SKM-1 (cell line): Measurements from ENCODE around the gene D2HGDH.
"Not testable (repeated sequence)": the region's sequence is repeated elsewhere in the genome, so short reads cannot be mapped to it uniquely, and the experiment has no call there.

ENCODE experiments used
- DNase-seq: peaks from one replicate; lab custom pipeline; 2025; ENCODE audit not compliant: unreplicated experiment; lab: John Stamatoyannopoulos, UW

D2HGDH gene

DNA sequence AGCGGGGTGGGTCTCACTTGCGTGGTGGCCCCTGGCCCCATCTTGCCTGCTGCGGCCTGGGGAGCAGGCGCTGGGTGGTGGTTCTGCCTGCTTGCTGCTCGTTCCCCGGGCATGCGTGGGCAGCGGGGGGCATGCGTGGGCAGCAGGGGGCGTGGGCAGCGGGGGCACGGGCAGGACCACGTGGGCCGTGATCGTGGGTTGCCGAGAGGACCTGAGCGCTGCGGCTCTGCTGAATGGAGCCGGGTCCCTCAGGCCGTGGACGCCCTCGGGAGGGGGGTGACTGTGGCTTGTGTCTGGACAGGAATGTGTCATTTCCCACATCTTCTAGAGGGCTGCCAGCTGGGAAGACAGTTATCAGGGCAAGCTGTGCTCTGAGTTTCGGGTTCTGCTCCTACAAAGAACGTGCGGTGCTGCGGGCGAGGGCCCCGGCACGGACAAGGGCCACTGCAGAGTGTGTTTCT, 33.9 kb downstream of the D2HGDH start:
- no peak for DNase-seq

DNA sequence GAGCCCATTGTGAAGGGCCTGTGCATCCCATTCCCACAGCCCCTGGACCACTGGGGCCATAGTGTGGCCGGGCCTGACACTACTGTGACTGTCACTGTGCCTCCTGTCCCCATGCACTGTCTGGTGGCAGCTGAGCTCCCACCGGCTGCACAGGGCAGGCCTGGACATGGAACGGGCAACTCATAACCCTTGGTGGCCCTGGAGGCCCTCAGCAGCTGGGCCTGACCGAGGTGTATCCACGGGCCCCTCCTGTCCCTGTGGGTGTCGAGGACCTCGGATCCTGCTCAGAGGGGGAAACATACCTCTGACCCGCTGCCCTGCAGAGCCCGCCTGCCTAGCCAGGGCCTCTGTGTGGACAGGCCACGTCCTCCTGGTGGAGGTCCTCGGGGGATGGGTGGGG, 34.4 kb downstream of the D2HGDH start:
- no peak for DNase-seq

DNA sequence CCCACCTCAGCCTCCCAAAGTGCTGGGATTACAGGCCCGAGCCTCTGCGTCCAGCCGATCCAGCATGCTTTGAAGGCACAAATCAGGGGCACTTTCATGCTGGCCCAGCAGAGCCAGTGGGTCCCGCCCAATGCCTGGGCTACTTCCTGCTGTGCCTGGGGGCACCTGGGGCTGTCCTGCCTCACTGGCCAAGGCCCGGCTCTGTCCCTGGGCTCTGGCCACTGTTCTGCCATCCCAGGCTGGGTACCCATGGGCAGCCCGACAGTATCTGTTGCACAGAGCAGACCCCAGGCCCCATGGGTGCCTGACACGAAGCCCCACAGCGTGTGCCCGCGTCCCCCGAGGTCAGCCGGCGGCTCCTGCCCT, 35.4 kb downstream of the D2HGDH start:
- no peak for DNase-seq

DNA sequence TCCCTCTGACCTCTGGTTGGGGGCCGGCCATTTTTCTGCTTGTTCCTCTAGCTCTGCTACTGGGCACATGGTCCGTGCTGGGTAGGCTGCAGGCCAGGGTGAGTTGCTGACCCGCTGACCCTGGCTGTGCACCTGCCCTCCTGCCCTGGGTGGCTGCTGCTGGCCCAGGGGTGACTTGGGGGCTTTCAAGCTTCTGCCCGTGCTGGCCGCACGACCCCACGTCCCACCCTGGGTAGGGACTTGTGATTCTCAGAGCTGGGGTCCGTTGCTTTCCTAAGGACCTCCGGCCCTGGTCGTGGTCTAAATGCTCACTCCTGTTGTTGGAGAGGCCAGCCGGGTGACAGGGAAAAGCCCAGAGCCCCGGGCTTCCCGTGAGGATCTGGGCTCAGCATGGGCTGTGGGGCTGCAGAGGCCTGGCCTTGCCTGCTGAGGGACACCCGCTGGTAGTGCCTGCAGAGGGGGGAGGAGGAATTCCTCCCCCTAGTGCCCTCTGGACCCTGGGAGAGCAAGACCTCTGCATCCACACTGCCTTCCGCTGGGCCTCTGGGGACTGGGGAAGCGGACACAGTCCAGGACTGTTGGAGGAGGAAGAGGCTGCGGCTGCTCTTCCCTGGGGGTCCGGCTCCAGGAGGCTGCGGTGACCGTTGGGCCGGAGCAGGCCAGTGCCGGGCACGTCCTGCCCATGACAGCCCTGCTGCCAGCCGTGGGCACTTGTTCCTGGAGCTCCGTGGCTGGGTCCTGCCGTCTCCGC, 35.9 kb downstream of the D2HGDH start:
- DNase-seq: no peak

DNA sequence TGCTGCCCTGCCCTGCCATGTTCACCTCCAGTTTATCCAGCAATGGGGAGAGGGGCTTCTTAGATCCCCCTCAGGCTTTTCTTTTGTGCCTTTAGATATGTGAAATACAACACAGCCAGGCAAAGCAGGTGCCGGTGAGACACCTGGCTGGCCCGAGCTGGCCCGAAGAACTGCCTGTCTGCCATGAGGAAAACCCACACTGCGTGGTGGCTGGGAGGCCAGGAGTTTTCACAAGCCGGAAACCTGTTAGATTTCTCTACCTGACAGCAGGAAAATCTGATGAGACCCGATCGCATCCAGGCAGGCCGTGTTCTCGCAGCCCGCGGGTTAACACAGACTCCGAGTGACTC, 36.5 kb downstream of the D2HGDH start:
- no peak for DNase-seq

DNA sequence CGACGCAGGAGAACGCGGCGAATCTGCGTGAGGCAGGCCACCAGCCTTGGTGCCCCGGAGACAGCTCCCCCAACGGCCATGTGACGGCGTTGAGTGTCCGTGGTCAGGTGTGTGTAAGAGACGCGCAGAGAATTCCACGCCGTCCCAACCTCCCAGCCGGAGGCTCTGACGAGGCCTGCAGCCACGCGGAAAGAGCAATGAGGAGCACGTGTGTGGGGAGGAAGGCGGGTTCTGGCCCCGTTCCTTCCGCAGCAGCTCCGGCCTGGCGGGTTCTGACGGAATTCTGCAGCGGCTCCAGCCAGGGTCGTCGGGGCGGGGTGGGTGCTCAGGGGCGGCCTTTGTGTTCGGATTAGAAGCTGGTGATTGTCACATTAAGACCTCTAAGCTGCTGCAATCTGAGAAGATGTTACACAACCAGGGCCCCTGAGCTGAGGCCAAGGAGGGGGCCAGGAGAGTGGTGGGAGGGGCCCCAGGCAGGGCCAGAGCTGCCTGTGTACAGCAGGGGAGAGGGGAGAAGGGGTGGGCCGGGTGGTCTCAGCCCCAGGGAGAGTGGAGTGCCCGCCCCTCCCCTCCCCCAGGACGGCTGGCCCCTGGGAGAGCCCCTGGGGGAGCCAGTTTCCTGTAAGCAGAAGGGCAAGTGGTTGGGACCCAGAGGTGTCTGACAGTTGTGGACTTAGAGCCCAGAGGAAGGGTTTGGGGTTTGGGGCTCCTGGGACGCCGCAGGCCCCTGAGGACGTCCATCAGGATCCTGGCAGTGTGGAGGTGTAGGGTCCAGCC, 37.0 kb downstream of the D2HGDH start:
- DNase-seq: no peak

DNA sequence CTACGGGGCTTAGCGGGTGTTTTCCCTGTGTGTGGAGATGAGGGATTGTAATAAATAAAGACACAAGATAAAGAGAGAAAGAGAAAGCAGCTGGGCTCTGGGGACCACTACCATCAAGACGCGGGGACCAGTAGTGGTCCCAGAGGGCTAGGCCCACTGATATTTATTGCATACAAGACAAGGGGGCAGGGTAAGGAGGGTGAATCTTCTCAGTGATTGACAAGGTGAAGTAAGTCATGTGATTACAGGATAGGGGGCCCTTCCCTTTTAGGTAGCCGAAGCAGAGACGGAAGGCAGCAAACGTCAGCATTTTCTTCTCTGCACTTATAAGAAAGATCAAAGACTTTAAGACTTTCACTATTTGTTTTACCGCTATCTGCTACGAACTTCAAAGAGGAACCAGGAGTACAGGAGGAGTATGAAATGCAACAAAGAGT, 37.7 kb downstream of the D2HGDH start:
- no peak for DNase-seq

DNA sequence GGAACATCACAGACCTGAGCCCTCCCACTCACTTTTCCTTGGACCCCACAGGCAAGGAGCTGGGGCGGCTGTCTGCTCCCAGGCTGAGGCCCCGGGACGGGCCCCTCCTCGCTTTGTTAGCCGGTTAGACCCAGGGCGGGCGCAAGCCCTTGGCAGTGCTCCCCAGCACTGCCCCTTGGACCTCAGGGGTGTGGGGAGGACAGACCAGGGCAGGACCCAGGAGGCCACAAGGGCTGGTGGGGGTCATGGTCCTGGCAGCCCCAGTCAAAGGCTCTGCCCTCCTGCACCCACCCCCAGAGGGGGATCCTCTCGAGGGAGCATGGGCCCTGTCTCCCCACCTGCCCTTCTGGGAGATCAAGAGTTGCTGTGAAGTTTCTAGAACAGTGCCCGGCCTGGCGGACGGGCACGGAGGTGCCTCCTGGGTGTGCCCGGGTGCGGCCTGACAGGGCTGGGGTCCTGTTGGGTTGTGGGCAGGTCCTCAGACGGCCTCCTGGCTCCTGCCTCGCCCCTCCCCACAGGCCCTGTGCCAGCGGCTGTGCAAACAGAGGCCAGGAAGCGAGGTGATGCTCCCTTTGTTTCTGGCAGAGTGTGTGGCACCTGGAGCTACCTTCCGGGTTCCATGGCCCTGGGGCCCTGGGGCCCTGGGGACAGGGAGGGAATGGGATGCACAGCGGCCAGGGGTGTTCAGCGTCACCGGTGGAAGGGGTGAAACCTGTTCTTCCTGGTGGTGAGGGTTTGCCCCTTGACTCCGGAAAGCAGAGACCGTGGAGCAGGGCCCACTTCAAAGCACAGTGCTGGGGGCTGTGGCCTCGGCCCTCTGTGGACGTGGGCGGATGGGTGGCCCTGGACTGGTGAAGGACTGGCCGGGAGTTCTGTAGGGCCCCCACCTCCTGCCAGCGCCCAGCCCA, 39.3 kb downstream of the D2HGDH start:
- DNase-seq: no peak

DNA sequence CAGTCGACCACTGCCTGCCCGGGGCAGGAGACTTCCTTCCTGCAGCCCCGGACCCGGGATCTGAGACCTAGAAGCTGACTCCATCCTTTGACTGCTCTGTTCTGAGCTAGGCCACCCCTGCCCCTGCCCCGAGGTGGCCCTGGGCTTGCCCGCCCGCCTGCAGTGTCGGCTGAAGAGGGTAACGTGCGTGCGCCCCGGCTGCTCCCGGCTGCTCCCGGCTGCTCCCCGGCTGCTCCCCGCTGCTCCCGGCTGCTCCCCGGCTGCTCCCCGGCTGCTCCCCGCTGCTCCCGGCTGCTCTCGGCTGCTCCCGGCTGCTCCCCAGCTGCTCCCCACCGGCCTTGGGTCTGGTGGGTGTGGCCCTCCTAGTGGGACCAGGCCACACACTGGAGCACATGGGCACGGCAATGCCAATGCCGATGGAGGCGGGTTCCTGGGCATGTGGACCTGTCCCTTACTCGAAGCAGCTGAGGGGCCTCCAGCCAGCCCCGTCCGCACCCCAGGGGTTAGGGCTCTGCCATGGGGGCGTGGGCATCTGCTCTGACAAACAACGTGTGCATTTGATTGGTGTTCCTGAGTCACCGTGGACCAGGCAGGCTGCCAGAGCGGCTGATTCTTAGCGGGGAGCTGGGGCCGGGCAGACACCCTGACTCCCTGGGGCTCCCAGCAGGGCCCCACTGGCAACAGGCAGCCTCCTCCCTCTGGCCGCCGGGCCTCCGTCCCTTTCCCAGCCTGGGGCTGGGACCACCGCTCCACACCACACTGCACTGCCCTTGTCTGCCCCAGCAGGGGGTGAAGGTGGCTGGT, 40.2 kb downstream of the D2HGDH start:
- DNase-seq: no peak

DNA sequence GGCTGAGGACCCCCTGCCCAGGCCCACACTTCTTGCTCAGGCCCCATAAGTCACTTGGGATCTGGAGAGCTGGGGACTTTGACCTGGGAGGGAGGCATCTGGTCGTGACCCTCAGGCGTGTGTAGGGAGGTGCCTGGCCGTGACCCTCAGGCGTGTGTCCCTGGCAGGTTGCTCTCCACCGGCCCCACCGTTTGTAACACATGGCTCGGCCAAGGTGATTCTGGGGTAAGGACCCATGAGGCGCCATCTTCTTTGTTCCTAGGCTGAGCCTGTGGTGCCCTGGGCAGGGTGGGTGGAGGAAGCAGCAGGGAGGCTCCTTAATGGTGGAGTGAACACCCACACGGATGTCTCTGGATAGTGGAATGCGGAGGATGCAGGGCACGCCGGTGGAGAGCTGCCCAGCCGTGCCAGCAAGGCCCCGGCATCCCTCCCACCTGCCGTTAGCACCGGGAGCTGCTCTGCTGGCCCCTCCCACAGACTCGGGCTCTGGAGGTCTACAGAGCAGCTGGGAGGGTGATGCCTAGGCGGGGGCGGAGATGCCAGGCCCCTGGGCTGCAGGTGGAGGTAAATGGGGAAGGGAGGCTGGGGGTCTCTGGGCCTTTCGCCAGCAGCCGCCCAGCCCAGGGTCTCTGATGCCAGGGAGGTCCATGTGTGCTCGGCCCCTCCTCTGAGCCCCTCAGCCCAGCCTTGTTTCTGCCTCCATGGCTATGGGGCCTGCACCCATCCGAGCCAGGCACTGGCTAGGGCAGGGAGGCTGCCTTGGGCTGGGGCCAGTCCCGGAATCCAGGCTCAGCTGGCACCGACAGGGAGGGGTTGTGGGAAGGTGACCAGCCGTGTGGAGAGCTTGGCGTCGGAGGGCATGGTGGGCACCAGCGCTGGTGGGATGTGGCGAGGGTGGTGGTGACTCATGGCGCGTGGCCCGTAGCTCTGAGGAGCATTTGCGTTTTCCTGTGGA, 41.1 kb downstream of the D2HGDH start:
- no peak for DNase-seq

DNA sequence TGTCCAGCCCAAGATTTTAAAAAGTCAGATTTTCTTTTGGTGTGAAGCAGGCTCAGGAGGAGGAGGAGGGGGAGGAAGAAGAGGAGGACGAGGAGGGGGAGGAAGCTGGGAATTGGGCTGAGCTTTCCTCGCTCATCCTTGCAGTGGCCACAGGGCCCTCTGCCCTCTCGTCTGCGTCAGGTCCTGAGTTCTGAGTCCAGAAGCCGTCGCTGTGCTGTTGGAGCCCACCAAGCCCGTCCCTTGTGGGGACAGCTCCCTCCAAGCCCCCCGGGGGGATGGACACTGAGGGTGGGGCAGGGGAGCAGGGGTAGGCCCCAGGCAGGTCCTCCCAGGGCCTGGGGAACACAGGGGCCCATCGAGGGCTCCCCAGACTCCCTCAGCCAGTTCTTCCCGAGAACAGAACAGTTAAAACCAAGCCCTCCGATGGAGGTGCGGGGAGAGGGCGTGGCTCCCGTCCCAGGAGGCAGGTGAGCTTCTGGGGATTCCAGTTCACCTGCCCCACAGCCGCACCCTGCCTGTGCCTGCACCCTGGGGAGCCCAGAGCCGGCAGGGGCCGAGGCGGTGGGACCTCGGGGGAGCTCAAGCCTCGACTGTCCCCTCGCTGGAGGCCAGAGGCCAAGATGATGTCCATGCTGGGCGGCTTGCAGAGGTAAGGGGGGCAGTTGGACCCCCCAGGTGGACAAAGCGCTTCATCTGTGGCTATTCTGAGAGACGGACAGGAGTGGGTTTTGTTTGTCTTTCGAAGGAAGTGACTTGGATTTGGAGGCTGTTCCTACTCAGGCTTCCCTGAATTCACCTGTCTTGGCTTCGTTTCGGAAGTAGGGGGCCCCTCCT, 42.1 kb downstream of the D2HGDH start, which contains the start of gene GAL3ST2:
GAL3ST2 (plus strand) TSS at position 487 of the 834 bp plus-strand sequence; CDS start at position 621, 134 bp downstream.
- DNase-seq: no peak

DNA sequence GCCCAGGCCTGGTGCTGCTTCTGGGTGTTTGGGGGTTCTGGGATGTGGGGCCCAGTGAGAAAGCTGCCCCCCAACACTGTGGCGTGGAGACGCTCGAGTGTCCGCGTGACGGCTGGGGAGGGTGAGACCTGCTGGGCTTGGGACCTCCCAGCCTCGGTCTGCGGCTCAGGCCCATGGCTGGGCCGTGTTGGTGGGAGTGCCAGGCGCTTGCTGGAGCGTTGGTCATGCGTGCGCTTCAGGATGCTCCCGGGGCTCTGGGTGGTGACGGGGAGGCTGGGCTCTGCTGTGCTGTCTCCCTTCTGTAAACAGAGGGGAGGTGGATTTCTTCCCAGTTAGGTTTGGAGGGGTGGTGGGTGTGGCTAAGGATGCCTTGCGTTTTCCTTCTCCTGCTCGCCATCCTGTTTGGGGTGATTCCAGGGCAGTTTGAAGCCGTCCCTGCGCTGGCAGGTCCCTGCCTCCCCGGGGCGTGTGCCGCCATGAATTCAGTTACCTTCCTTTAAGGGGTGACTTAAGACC, 42.8 kb downstream of the D2HGDH start:
- no peak for DNase-seq

DNA sequence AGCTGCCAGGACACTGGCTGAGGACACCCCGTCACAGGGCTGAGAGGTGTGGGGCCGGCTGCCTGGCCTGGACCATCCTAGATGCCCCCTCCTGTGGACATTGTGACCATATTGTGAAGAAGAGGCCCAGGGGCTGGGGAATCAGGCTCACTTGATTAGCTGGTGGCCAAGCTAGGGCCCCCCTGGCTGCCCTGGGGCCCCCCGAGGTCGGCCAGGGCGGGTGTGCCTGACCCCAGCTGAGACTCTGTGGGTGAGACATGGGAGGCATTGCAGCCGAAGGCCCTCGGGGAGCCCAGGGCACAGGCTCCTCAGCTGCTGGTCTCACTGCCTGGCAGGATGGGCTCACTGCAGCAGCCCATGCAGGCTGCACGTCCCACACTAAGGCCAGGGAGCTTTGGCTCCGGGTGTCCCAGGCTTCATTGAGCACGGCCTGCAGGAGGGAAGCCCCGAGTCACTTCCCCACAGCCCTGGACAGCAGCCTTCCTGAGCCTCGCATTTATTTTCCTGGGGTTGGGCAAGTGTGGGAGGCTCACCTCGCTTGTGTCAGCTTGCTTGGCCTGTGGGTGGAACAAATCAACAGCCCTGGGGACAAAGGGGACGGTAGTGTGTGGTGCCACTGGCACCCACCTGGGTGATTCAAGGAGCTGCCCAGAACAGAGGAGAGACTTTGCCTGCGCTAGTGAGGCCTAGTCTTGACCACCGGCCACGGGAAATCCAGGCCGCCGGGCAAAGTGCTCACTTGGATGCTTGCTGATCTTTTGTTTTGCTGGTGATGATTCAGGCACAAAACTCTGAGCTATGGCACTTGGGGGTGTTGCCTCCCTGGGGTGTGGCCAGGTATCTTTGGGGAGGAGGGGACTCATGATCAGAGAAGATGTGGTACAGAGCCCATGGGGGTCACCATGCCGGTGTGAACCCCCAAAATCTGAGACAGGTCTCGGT, 43.5 kb downstream of the D2HGDH start:
- no peak for DNase-seq

DNA sequence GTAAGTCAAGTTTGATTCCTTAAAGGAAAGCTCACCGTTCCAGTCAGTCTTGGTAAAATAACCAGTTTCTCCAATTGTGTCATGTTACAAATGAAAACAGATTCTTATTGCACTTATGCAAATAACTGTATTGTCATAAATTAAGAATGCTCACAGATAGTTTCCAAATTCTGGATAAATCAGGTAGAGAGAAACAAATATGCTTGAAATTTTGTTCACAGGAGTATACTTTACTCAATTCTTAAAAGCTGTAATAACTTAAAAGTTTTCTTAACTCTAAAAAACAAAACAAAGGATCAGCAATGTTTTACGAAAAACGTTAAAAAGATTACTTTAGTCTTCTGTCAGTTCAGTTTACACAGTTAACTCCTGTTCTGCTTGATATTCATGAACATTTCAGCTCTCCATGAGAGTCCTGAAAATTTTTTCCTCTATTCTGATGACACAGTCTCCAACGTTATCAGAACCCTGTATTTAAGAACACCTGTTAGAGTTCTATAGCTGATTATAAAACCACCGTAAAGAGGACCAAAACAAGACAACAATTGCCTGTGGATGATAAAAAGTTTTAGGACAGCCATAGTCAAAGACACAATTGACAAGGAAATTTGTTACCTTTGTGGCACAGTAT, 46.6 kb downstream of the D2HGDH start:
- no peak for DNase-seq

DNA sequence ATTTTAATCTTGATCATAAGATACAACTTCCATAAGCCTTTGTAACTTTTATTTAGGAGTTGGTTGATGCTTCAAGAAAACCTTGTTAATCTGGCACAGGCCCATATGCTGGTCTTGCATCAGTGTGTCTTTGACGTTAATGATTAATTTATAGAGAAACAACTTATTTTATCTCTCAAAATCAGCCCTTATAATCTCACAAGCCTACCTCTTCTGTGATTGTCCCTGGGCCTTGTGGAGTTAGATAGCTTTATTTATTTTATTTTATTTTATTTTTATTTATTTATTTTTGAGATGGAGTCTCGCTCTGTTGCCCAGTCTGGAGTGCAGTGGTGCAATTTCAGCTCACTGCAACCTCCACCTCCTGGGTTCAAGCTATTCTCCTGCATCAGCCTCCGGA, 47.6 kb downstream of the D2HGDH start:
- not testable (repeated sequence) for DNase-seq

DNA sequence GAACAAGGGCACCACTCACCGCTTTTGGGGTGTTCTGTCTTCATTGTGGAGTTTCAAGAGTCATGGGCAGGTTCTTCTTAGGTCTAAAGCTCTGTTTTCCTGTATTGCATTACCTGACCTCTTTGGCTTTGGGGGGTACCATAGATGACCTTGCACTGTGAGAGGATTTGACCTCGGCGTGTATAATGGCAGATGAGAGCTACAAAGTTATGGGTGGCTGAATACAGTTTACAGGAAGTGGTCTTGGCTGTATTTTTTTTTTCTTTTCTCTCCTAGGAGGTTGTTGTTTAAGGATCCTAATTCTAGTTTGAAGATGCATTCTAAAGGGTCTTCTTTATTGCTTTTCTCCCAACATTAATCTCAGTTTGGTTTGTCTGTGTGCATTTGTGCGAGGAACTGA, 53.7 kb downstream of the D2HGDH start:
- no peak for DNase-seq

DNA sequence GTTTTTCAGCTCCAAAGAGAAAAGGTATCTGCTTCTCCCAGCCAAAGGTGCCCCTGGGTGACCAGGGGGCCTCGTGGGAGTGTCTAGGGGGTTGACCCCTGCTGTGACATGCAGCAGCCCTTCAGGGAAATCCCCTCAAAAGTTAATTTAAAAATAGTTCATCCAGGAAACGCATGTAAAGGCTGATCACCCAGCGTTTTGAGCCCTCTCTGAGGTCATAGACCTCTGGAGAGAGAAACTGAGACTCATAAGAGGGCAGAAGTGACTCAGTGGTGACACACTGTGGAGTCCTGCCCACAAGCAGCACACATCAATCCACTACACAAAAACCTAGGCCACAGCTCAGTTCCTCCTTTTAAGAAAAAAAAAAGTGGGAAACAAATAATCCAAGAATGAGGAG, 54.1 kb downstream of the D2HGDH start:
- DNase-seq: no peak
